ENCODE measurements around the gene PAPPA.

Gene PAPPA

DNA sequence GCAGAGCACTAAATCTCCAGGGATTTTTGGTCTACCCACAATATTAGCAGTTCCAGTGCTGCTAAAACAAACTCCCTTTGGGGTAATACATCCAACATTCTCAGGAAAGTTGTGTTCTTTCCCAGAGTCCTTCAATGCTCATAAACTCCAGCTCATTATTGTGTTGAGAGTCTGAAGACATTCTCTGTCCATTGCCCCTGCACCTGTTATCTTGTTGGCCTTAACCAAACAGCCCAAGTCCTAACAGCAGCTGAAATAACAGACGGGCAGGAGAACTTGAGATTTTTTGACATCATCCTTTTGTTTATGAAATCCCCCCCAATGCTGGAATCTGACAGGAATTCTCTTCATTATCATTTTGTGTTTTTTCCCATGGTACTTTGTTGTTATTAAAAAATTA lies 110.8 kb downstream of the PAPPA start:
- H3K79me2 ChIP-seq (ENCODE audit: low read length): no peaks in the 10 kb centered on the region
- no peaks in the 10 kb centered on the region for H3K36me3 ChIP-seq (replicated peaks; ENCODE audit: low read depth, low read length)
- peaks cover 4% of the 10 kb centered on the region; the same call in 1 of the 2 replicates for H3K27me3 ChIP-seq (ENCODE audit: low read depth, low read length)
- no peak overlapping the region for H3K4me2 ChIP-seq (ENCODE audit: low read length)
- H3K9me3 ChIP-seq (ENCODE audit: insufficient read depth, low read length): no peaks in the 10 kb centered on the region
- H3K27ac ChIP-seq (ENCODE audit: low read length): no peak overlapping the region
- H3K4me3 ChIP-seq (ENCODE audit: low read length): no peak overlapping the region
- no peaks in the 10 kb centered on the region for H4K20me1 ChIP-seq (ENCODE audit: insufficient read depth, low read length)
- no peak overlapping the region for H3K9ac ChIP-seq (ENCODE audit: low read length)
- no peak for TF ChIP-seq EZH2phosphoT487 (IDR thresholded peaks at IDR 0.05; ENCODE audit: low read depth)
- TF ChIP-seq, protein P1, sequence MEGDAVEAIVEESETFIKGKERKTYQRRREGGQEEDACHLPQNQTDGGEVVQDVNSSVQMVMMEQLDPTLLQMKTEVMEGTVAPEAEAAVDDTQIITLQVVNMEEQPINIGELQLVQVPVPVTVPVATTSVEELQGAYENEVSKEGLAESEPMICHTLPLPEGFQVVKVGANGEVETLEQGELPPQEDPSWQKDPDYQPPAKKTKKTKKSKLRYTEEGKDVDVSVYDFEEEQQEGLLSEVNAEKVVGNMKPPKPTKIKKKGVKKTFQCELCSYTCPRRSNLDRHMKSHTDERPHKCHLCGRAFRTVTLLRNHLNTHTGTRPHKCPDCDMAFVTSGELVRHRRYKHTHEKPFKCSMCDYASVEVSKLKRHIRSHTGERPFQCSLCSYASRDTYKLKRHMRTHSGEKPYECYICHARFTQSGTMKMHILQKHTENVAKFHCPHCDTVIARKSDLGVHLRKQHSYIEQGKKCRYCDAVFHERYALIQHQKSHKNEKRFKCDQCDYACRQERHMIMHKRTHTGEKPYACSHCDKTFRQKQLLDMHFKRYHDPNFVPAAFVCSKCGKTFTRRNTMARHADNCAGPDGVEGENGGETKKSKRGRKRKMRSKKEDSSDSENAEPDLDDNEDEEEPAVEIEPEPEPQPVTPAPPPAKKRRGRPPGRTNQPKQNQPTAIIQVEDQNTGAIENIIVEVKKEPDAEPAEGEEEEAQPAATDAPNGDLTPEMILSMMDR (IDR thresholded peaks at IDR 0.05; ENCODE audit: low read depth, low read length): no peak
- no peak overlapping the region for H2AFZ ChIP-seq (ENCODE audit: low read depth, low read length)
- H3K4me1 ChIP-seq (ENCODE audit: low read length): no peaks in the 10 kb centered on the region

DNA sequence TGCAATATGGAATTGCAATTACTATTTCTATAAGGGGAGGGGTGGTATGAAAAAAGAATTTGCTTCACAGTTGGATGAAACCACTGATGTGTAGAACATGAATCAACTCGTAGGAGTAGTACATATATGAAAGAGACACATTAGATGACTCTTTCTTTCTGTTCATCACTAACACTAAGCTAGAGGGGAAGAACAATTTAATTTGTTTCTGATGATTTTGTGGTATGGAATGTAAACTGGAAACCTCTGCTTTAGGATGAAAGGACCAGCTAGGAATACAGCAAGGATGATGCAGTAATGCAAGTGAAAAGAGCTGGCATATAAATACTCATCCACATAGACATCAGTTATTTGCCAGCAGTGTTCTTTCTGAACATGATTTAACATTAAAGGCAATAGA lies 113.4 kb downstream of the PAPPA start:
- H3K27ac ChIP-seq (ENCODE audit: low read length): no peak overlapping the region

DNA sequence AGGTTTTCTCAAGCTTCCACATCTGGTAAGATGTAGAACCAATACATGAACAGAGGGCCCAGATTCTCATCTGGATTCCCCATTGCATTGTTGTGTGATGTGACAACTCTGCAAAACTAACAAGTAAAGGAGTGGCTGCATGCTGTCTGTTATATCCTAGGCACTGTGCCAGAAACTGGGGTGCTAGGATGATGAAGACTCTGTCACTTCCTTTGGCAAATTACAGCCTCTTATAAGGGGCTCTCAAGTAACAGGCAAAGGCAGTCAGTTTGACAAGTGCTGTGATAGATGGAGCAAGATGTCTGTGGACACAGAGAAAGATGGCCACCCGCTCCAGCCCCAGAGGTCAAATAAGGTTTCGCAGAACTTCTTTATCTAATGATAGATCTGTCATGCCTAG lies 115.7 kb downstream of the PAPPA start:
- H3K4me2 ChIP-seq (ENCODE audit: low read length): no peak overlapping the region
- no peak overlapping the region for H2AFZ ChIP-seq (ENCODE audit: low read depth, low read length)
- TF ChIP-seq, protein P1 (IDR thresholded peaks at IDR 0.05; ENCODE audit: low read depth, low read length): no peak
- no peaks in the 10 kb centered on the region for H3K9me3 ChIP-seq (ENCODE audit: insufficient read depth, low read length)
- H3K4me1 ChIP-seq (ENCODE audit: low read length): no peaks in the 10 kb centered on the region
- no peaks in the 10 kb centered on the region for H3K79me2 ChIP-seq (ENCODE audit: low read length)
- H3K27ac ChIP-seq (ENCODE audit: low read length): no peak overlapping the region
- no peak overlapping the region for H3K9ac ChIP-seq (ENCODE audit: low read length)
- H4K20me1 ChIP-seq (ENCODE audit: insufficient read depth, low read length): no peaks in the 10 kb centered on the region
- no peak overlapping the region for H3K4me3 ChIP-seq (ENCODE audit: low read length)
- no peaks in the 10 kb centered on the region for H3K36me3 ChIP-seq (replicated peaks; ENCODE audit: low read depth, low read length)
- H3K27me3 ChIP-seq (ENCODE audit: low read depth, low read length): peaks cover 23% of the 10 kb centered on the region; the same call in 1 of the 2 replicates

More for the DNA sequence above, 113.4 kb downstream of the PAPPA start:
- Histone ChIP-seq H3K4me1 (ENCODE audit: low read length) (no peaks in the 10 kb centered on the region), H3K4me2 (ENCODE audit: low read length) (no peak overlapping the region), H3K9ac (ENCODE audit: low read length) (no peak overlapping the region), H3K79me2 (ENCODE audit: low read length) (no peaks in the 10 kb centered on the region), H2AFZ (ENCODE audit: low read depth, low read length) (no peak overlapping the region), H3K36me3 (replicated peaks; ENCODE audit: low read depth, low read length) (no peaks in the 10 kb centered on the region), H3K4me3 (ENCODE audit: low read length) (no peak overlapping the region), H3K9me3 (ENCODE audit: insufficient read depth, low read length) (no peaks in the 10 kb centered on the region), H3K27me3 (ENCODE audit: low read depth, low read length) (peaks cover 16% of the 10 kb centered on the region; the same call in 1 of the 2 replicates), H4K20me1 (ENCODE audit: insufficient read depth, low read length) (no peaks in the 10 kb centered on the region)
- TF ChIP-seq, protein P1 (IDR thresholded peaks at IDR 0.05; ENCODE audit: low read depth, low read length): no peak
- no peak for TF ChIP-seq EZH2phosphoT487 (IDR thresholded peaks at IDR 0.05; ENCODE audit: low read depth)

DNA sequence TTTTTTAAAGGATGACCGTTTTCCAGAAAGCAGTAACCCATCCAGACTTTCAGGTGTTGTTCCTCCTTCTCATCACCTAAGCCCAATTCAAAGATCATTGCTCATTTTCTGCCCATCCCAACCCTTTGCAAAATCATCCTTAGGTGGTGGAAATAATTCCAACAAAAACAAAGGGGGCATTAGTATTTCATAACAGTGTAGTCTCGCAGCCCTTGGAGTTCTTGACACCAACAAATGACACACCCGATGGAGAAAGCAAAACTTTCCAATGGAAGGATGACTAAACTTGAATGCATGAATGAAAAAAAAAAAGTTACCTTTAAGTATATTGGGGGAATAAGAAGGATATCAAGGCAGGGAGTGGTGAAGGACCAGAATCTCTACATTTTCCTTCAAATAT lies 117.0 kb downstream of the PAPPA start:
- TF ChIP-seq EZH2phosphoT487 (IDR thresholded peaks at IDR 0.05; ENCODE audit: low read depth): no peak
- TF ChIP-seq, protein P1 (IDR thresholded peaks at IDR 0.05; ENCODE audit: low read depth, low read length): no peak
- Histone ChIP-seq H3K9ac (ENCODE audit: low read length) (no peak overlapping the region), H3K79me2 (ENCODE audit: low read length) (no peaks in the 10 kb centered on the region), H3K9me3 (ENCODE audit: insufficient read depth, low read length) (no peaks in the 10 kb centered on the region), H4K20me1 (ENCODE audit: insufficient read depth, low read length) (no peaks in the 10 kb centered on the region), H3K27me3 (ENCODE audit: low read depth, low read length) (peaks cover 30% of the 10 kb centered on the region; the same call in 1 of the 2 replicates), H3K4me2 (ENCODE audit: low read length) (no peak overlapping the region), H3K36me3 (replicated peaks; ENCODE audit: low read depth, low read length) (no peaks in the 10 kb centered on the region), H3K27ac (ENCODE audit: low read length) (no peak overlapping the region), H2AFZ (ENCODE audit: low read depth, low read length) (no peak overlapping the region), H3K4me1 (ENCODE audit: low read length) (no peaks in the 10 kb centered on the region), H3K4me3 (ENCODE audit: low read length) (no peak overlapping the region)
